Activated CD4-positive, alpha-beta T cell treated with anti-CD3 and anti-CD28 coated beads, Interleukin-2, amount 10 ng/mL, durations not matched to agents 24 days and 14 days (primary cell): ENCODE measurements around the gene GPRASP1. TPM values are rescaled to one million over a fixed set of nuclear protein-coding genes. Genes with fewer than 3 reads are reported as not detected.
"Not testable (repeated sequence)": the region's sequence is repeated elsewhere in the genome, so short reads cannot be mapped to it uniquely, and the experiment has no call there.

ENCODE experiments used
- DNase-seq: peaks from one replicate; pipeline ENCODE4 v3.0.0; 2022
- H3K27ac Mint-ChIP-seq: one replicate; pipeline ENCODE4 v1.8.0; 2022; ENCODE audit warnings: mild to moderate bottlenecking, mixed read lengths
- H3K27me3 Mint-ChIP-seq: one replicate; pipeline ENCODE4 v1.8.0; 2022; ENCODE audit warnings: mixed read lengths
- H3K36me3 Mint-ChIP-seq: one replicate; pipeline ENCODE4 v1.8.0; 2022; ENCODE audit warnings: low read depth, mild to moderate bottlenecking, mixed read lengths
- H3K4me1 Mint-ChIP-seq: one replicate; pipeline ENCODE4 v1.8.0; 2021; ENCODE audit warnings: mixed read lengths
- H3K4me3 Mint-ChIP-seq: one replicate; pipeline ENCODE4 v1.8.0; 2022; ENCODE audit warnings: mild to moderate bottlenecking, moderate library complexity, mixed read lengths
- H3K9me3 Mint-ChIP-seq: one replicate; pipeline ENCODE4 v1.8.0; 2021; ENCODE audit warnings: mixed read lengths
- intact Hi-C: fragments of 100-400 bp; cut with micrococcal nuclease; formaldehyde crosslinking; loops from one replicate; pipeline ENCODE4 v1.15.1; 2023
- total RNA-seq: library from RNA; stranded (reverse); gene quantifications from 2 replicates; pipeline ENCODE4 v1.2.3, GENCODE V29; 2022

GPRASP1 gene
- 0.43 and 0.96 TPM in 2 replicates for total RNA-seq

- Mint-ChIP-seq H3K27me3 (peaks cover 10% of the 10 kb centered on the region), H3K4me1 (peaks cover 9% of the 10 kb centered on the region), H3K4me3 (peak within 1 kb of the TSS; percentile 85), H3K9me3 (no peaks in the 10 kb centered on the region), H3K36me3 (no peaks in the 10 kb centered on the region), H3K27ac (no peak within 1 kb of the TSS)
- peak; percentile 64 for DNase-seq
- intact Hi-C loops: loop anchor here (5.0 kb wide), 1 partner anchor 71 kb away; the partner anchor contains the start of gene GPRASP3
Measured at GRCh38 chrX:102651242-102652011, at the start of gene GPRASP1. Gene GPRASP1 (plus strand): TSS chrX:102651483. CDS start chrX:102653914, 2,431 bp downstream.

- Mint-ChIP-seq H3K36me3 (peaks cover 21% of the 10 kb centered on the region), H3K4me3 (no peak overlapping the region), H3K27ac (no peak overlapping the region), H3K27me3 (no peaks in the 10 kb centered on the region), H3K4me1 (peaks cover 13% of the 10 kb centered on the region), H3K9me3 (no peaks in the 10 kb centered on the region)
- DNase-seq: no peak
- intact Hi-C loops: loop anchor here (10.0 kb wide), 1 partner anchor 110 kb away; the partner anchor contains the start of gene GPRASP2
Measured at GRCh38 chrX:102604327-102604726, 47.0 kb upstream of the GPRASP1 start.

- intact Hi-C loops: loop anchor here (10.0 kb wide), 1 partner anchor 109 kb away; the partner anchor contains the start of gene GPRASP2
- H3K27me3 Mint-ChIP-seq: no peaks in the 10 kb centered on the region
- DNase-seq: no peak
- no peaks in the 10 kb centered on the region for H3K9me3 Mint-ChIP-seq
- H3K4me1 Mint-ChIP-seq: peaks cover 2% of the 10 kb centered on the region
- no peak overlapping the region for H3K4me3 Mint-ChIP-seq
- no peak overlapping the region for H3K27ac Mint-ChIP-seq
- peaks cover 31% of the 10 kb centered on the region for H3K36me3 Mint-ChIP-seq
Measured at GRCh38 chrX:102606115-102606514, 45.2 kb upstream of the GPRASP1 start.

DNA sequence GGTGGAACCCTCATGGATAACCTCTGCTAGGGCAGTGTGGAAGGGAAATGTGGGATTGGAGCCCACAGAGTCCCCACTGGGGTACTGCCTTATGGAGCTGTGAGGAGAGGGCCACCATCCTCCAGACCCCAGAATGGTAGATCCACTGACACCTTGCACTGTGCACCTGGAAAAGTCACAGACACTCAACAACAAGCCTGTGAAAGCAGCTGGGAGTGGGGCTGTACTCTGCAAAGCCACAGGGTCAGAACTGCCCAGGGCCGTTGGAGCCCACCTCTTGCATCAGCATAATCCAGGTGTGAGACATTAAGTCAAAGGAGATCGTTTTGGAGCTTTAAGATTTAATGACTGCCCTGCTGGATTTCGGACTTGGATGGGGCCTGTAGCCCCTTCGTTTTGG is 40.4 kb upstream of the GPRASP1 start:
- no peaks in the 10 kb centered on the region for H3K9me3 Mint-ChIP-seq
- intact Hi-C loops: no loop called here
- H3K4me3 Mint-ChIP-seq: no peak overlapping the region
- H3K27me3 Mint-ChIP-seq: no peaks in the 10 kb centered on the region
- H3K36me3 Mint-ChIP-seq: peaks cover 30% of the 10 kb centered on the region
- peaks cover 2% of the 10 kb centered on the region for H3K4me1 Mint-ChIP-seq
- H3K27ac Mint-ChIP-seq: no peak overlapping the region
- no peak for DNase-seq

DNA sequence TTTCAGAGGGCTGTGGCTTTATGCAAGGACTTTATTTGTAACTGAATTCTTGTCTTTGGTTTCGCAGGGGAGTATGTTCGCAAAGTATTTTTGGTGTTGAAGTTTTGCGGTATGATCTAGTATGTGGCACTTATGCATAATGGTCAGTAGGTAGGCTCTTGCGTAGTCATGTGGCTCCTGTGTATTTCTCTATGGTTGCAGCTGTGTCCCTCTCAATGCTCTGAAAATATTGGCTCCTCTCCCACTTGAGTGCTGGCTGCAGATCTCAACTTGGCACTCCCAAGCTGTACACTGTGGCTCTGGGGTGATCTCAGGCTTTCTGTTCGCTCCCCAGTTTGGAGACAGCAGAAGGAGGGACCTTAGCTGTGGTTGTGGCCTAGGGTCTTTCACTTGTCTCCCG is 27.2 kb upstream of the GPRASP1 start:
- peaks cover 9% of the 10 kb centered on the region for H3K9me3 Mint-ChIP-seq
- no peak overlapping the region for H3K4me3 Mint-ChIP-seq
- peaks cover 8% of the 10 kb centered on the region for H3K4me1 Mint-ChIP-seq
- H3K27me3 Mint-ChIP-seq: no peaks in the 10 kb centered on the region
- no peak overlapping the region for H3K27ac Mint-ChIP-seq
- no peak for DNase-seq
- H3K36me3 Mint-ChIP-seq: peaks cover 5% of the 10 kb centered on the region
- intact Hi-C loops: no loop called here

- H3K27ac Mint-ChIP-seq: no peak overlapping the region
- no peak for DNase-seq
- H3K27me3 Mint-ChIP-seq: no peaks in the 10 kb centered on the region
- H3K36me3 Mint-ChIP-seq: no peaks in the 10 kb centered on the region
- intact Hi-C loops: no loop called here
- H3K9me3 Mint-ChIP-seq: no peaks in the 10 kb centered on the region
- H3K4me3 Mint-ChIP-seq: no peak overlapping the region
- H3K4me1 Mint-ChIP-seq: peaks cover 8% of the 10 kb centered on the region
Measured at GRCh38 chrX:102627640-102628039, 23.6 kb upstream of the GPRASP1 start.

- no peaks in the 10 kb centered on the region for H3K27me3 Mint-ChIP-seq
- no peak overlapping the region for H3K27ac Mint-ChIP-seq
- intact Hi-C loops: no loop called here
- DNase-seq: no peak
- H3K36me3 Mint-ChIP-seq: no peaks in the 10 kb centered on the region
- H3K4me1 Mint-ChIP-seq: no peaks in the 10 kb centered on the region
- H3K4me3 Mint-ChIP-seq: no peak overlapping the region
- H3K9me3 Mint-ChIP-seq: peaks cover 8% of the 10 kb centered on the region
Measured at GRCh38 chrX:102637561-102637960, 13.7 kb upstream of the GPRASP1 start.

GRCh38 chrX:102650903-102651241 is 411 bp upstream of the GPRASP1 start:
- Mint-ChIP-seq H3K4me1 (peaks cover 9% of the 10 kb centered on the region), H3K9me3 (no peaks in the 10 kb centered on the region), H3K36me3 (no peaks in the 10 kb centered on the region), H3K27ac (no peak overlapping the region), H3K4me3 (peak overlapping the region; percentile 85), H3K27me3 (peaks cover 10% of the 10 kb centered on the region)
- intact Hi-C loops: loop anchor here (5.0 kb wide), 1 partner anchor 71 kb away; the partner anchor contains the start of gene GPRASP3
- no peak for DNase-seq

GRCh38 chrX:102652031-102652688 is 877 bp downstream of the GPRASP1 start:
- peak; percentile 79 for DNase-seq
- Mint-ChIP-seq H3K4me1 (peaks cover 9% of the 10 kb centered on the region), H3K4me3 (peak overlapping the region; percentile 85), H3K27ac (no peak overlapping the region), H3K27me3 (peaks cover 10% of the 10 kb centered on the region), H3K36me3 (no peaks in the 10 kb centered on the region), H3K9me3 (no peaks in the 10 kb centered on the region)
- intact Hi-C loops: loop anchor here (5.0 kb wide), 1 partner anchor 70 kb away; the partner anchor contains the start of gene GPRASP3

GRCh38 chrX:102654696-102655095 is 3.4 kb downstream of the GPRASP1 start:
- H3K4me1 Mint-ChIP-seq: peaks cover 11% of the 10 kb centered on the region
- H3K9me3 Mint-ChIP-seq: no peaks in the 10 kb centered on the region
- intact Hi-C loops: loop anchor here (5.0 kb wide), 1 partner anchor 68 kb away; the partner anchor contains the start of gene GPRASP3
- no peaks in the 10 kb centered on the region for H3K36me3 Mint-ChIP-seq
- no peak for DNase-seq
- no peak overlapping the region for H3K27ac Mint-ChIP-seq
- peaks cover 10% of the 10 kb centered on the region for H3K27me3 Mint-ChIP-seq
- H3K4me3 Mint-ChIP-seq: no peak overlapping the region

DNA sequence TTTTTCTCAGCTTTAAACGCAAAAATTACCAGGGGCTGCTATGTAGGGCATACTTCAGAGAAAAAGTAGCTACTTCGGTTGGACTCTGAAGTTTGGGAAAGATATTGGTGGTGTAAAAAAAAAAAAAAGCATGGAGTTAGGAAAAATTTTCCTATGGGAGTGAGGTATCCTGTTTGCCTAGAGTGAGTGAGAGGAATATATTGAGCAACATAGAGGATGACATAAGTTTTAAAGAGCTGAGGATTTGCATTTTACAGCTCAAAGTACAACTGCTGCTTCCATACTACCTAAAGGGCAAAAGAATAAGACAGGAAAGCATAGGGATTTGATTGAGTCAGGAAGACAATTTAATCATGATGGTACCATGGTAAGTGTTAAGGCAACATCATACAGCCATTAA is 7.3 kb downstream of the GPRASP1 start:
- DNase-seq: no peak
- H3K4me1 Mint-ChIP-seq: peaks cover 6% of the 10 kb centered on the region
- H3K27ac Mint-ChIP-seq: no peak overlapping the region
- no peaks in the 10 kb centered on the region for H3K27me3 Mint-ChIP-seq
- H3K4me3 Mint-ChIP-seq: peak overlapping the region; percentile 18
- intact Hi-C loops: loop anchor here (2.0 kb wide), 1 partner anchor 60 kb away; the partner anchor contains the start of gene ARMCX5
- H3K9me3 Mint-ChIP-seq: no peaks in the 10 kb centered on the region
- no peaks in the 10 kb centered on the region for H3K36me3 Mint-ChIP-seq

DNA sequence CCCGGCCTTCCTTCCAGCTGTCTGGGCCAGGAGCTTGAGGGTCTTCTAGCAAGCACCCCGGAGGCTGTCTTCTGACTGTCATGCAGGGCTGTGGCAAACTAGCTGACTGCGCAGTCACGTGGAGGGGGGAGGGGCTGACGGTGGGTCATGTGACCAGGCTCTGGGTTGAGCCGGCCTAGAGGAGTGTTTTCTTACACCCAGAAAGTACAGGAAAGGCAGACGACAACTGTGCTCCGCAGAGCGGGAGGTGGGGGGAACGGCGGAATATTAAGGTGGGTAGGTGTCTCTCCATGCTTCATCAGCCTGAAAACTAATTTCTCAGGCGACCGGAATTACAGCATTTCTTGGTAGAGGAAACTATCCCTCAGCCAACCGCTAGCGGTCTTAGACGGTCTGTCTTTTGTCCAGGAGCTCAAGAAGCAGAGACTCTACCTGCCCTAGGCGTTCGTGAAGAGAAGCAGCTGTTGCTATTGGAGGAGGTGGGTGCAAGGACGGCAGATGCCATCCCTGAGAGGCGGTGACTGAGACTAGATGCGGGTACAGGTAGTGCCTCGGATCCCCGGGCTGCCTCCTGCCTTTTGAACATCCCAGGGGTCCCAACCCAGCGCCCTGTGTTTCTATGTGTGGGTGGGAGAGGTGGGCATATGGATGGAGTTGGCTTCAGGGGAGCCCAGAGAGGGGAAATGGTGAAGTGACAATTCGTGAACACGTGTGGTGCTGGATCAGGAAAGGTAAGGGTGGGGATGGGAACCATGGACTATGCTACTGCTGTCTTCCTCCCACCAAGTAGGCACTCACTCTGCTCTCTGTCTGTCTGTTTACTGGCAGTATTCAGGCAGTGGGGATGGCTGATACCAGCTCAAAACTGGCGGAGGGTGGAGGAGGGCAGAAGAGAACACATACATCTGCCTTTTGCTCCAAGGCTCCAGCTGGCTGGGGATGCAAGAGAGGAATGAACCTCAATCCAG is 8.8 kb downstream of the GPRASP1 start:
- Mint-ChIP-seq H3K4me1 (peaks cover 6% of the 10 kb centered on the region), H3K4me3 (peak overlapping the region; percentile 90), H3K36me3 (no peaks in the 10 kb centered on the region), H3K27me3 (no peaks in the 10 kb centered on the region), H3K27ac (peak overlapping the region; percentile 88), H3K9me3 (peaks cover 3% of the 10 kb centered on the region)
- intact Hi-C loops: loop anchor here (2.0 kb wide), 1 partner anchor 61 kb away; the partner anchor contains the start of gene ARMCX5
- DNase-seq: peak; percentile 93

- H3K9me3 Mint-ChIP-seq: peaks cover 10% of the 10 kb centered on the region
- H3K27me3 Mint-ChIP-seq, H3K27ac Mint-ChIP-seq, intact Hi-C loops, H3K36me3 Mint-ChIP-seq, H3K4me1 Mint-ChIP-seq, H3K4me3 Mint-ChIP-seq, DNase-seq: not testable (repeated sequence)
Measured at GRCh38 chrX:102663820-102664219, 12.5 kb downstream of the GPRASP1 start.
